Tibial artery (tissue), 4 donors: Measurements from ENCODE around the gene TMEM8B.

Experiments used
- DNase-seq, 2 donors: peaks; one replicate each; pipeline ENCODE4 v3.0.0-alpha.2; 2019
- H3K27ac ChIP-seq, 2 donors: fragments of 200-600 bp; sonication (generic) in 1 of 2; 1 replicate in 1 of 2; 2 replicates in 1 of 2; pipeline ENCODE4 v1.5.1; 2018 to 2019; ENCODE audit warnings: mild to moderate bottlenecking in 1 of 2
- H3K27me3 ChIP-seq, 2 donors: fragments of 200-600 bp; sonication (generic) in 1 of 2; one replicate each; pipeline versions ENCODE4 v1.5.1 to v1.6.0; 2016 to 2019
- H3K36me3 ChIP-seq, 3 donors: fragments of 200-600 bp; sonication (generic) in 2 of 3; one replicate each; pipeline ENCODE4 v1.5.1; 2016 to 2019; ENCODE audit warnings: mild to moderate bottlenecking in 2 of 3
- H3K4me1 ChIP-seq, 4 donors: fragments of 200-600 bp; sonication (generic) in 2 of 4; 1 replicate in 3 of 4; 2 replicates in 1 of 4; pipeline ENCODE4 v1.5.1; 2016 to 2019
- H3K4me3 ChIP-seq, 2 donors: fragments of 200-600 bp; sonication (generic) in 1 of 2; 1 replicate in 1 of 2; 2 replicates in 1 of 2; pipeline ENCODE4 v1.5.1; 2018 to 2019; ENCODE audit warnings: mild to moderate bottlenecking in 2 of 2
- H3K9me3 ChIP-seq, 3 donors: fragments of 200-600 bp; sonication (generic) in 1 of 3; one replicate each; pipeline ENCODE4 v1.5.1; 2016 to 2019
- CTCF ChIP-seq, 2 experiments: fragments of 200-600 bp in 1 of 2; fragments of 450-650 bp in 1 of 2; IDR thresholded peaks; one replicate each; pipeline ENCODE4 v1.5.1; 2017 to 2019; ENCODE audit warnings: antibody characterized with exemption in 2 of 2, mild to moderate bottlenecking in 1 of 2, moderate library complexity in 1 of 2
- intact Hi-C: fragments of 100-400 bp; cut with DNase I; formaldehyde crosslinking; loops from one replicate; pipeline ENCODE4 v1.15.0; 2023; ENCODE audit warnings: low total_unique reads

The TMEM8B gene

GRCh38 chr9:35828716-35829083 lies 328 bp upstream of the TMEM8B start, which contains the start of gene FAM221B:
TSS of gene FAM221B (minus strand) at chr9:35828732. CDS start at chr9:35826161, 2,571 bp downstream.
- intact Hi-C loops: loop anchor here (2.0 to 5.0 kb wide), 2 partner anchors 14 to 36 kb away; partner anchors contain the start of genes HINT2 and NPR2

GRCh38 chr9:35829764-35830096 lies 702 bp downstream of the TMEM8B start:
- Histone ChIP-seq H3K27me3 (no peaks in the 10 kb centered on the region), H3K4me3 (peak overlapping the region; percentile 79 to 97), H3K4me1 (peaks cover 0 to 68% (median 49%) of the 10 kb centered on the region in 4 donors), H3K9me3 (no peaks in the 10 kb centered on the region), H3K36me3 (peaks cover 0 to under 1% (median 0%) of the 10 kb centered on the region in 3 donors), H3K27ac (peak overlapping the region; percentile 96 to 99)
- intact Hi-C loops: loop anchor here (2.0 to 5.0 kb wide), 2 partner anchors 15 to 37 kb away; partner anchors contain the start of genes HINT2 and NPR2
- no peak for TF ChIP-seq CTCF (IDR thresholded peaks at IDR 0.05)
- no peak for DNase-seq

More at GRCh38 chr9:35828716-35829083, 328 bp upstream of the TMEM8B start, which contains the start of gene FAM221B:
- peak within 1 kb of the TSS; percentile 79 to 97 for H3K4me3 ChIP-seq
- peak in 1 of 2 donors; percentile 35 for DNase-seq
- no peaks in the 10 kb centered on the region for H3K9me3 ChIP-seq
- peak within 1 kb of the TSS; percentile 96 to 99 for H3K27ac ChIP-seq
- peaks cover 0 to 58% (median 42%) of the 10 kb centered on the region in 4 donors for H3K4me1 ChIP-seq
- TF ChIP-seq CTCF (IDR thresholded peaks at IDR 0.05): no peak
- H3K36me3 ChIP-seq: no peaks in the 10 kb centered on the region
- H3K27me3 ChIP-seq: no peaks in the 10 kb centered on the region

GRCh38 chr9:35831040-35831439 lies 2.0 kb downstream of the TMEM8B start:
- Histone ChIP-seq H3K4me3 (no peak overlapping the region), H3K27ac (peak overlapping the region in 1 of 2 donors; percentile 96), H3K36me3 (peaks cover 0 to 12% (median 6%) of the 10 kb centered on the region in 3 donors), H3K4me1 (peaks cover 0 to 72% (median 49%) of the 10 kb centered on the region in 4 donors), H3K9me3 (no peaks in the 10 kb centered on the region), H3K27me3 (no peaks in the 10 kb centered on the region)
- TF ChIP-seq CTCF (IDR thresholded peaks at IDR 0.05): no peak
- no peak for DNase-seq
- intact Hi-C loops: no loop called here

GRCh38 chr9:35832814-35833213 lies 3.8 kb downstream of the TMEM8B start:
- Histone ChIP-seq H3K27me3 (no peaks in the 10 kb centered on the region), H3K4me1 (peaks cover 0 to 66% (median 41%) of the 10 kb centered on the region in 4 donors), H3K27ac (peak overlapping the region; percentile 45 to 58), H3K9me3 (no peaks in the 10 kb centered on the region), H3K36me3 (peaks cover 0 to 12% (median 6%) of the 10 kb centered on the region in 3 donors), H3K4me3 (no peak overlapping the region)
- no peak for TF ChIP-seq CTCF (IDR thresholded peaks at IDR 0.05)
- DNase-seq: no peak
- intact Hi-C loops: no loop called here

- peaks cover 0 to 58% (median 33%) of the 10 kb centered on the region in 4 donors for H3K4me1 ChIP-seq
- intact Hi-C loops: no loop called here
- H3K4me3 ChIP-seq: no peak overlapping the region
- no peak for DNase-seq
- peaks cover 0 to 12% (median 6%) of the 10 kb centered on the region in 3 donors for H3K36me3 ChIP-seq
- peak overlapping the region; percentile 45 to 58 for H3K27ac ChIP-seq
- no peaks in the 10 kb centered on the region for H3K9me3 ChIP-seq
- no peaks in the 10 kb centered on the region for H3K27me3 ChIP-seq
- TF ChIP-seq CTCF (IDR thresholded peaks at IDR 0.05): no peak
Observed at GRCh38 chr9:35834260-35835215, 5.5 kb downstream of the TMEM8B start.
